WERI-Rb-1 (cell line): ENCODE results near the gene APPL2.

ENCODE experiments used
- DNase-seq: peaks from one replicate; pipeline ENCODE4 v3.0.0-alpha.2; 2020
- H3K27ac ChIP-seq: fragments of 250-450 bp; sonication (Bioruptor Pico); 2 replicates; pipeline ENCODE4 v1.5.1; 2020; ENCODE audit warnings: mild to moderate bottlenecking, moderate library complexity
- H3K27me3 ChIP-seq: fragments of 250-450 bp; sonication (Bioruptor Pico); 2 replicates; pipeline ENCODE4 v1.5.1; 2021; ENCODE audit warnings: mild to moderate bottlenecking, low read depth, moderate library complexity; ENCODE audit not compliant: insufficient read depth, severe bottlenecking
- H3K36me3 ChIP-seq: fragments of 250-450 bp; sonication (Bioruptor Pico); 2 replicates; pipeline ENCODE4 v1.5.1; 2020; ENCODE audit warnings: mild to moderate bottlenecking, moderate library complexity
- H3K4me3 ChIP-seq: 2 replicates; pipeline ENCODE4 v1.5.1; 2011; ENCODE audit warnings: low read depth, mild to moderate bottlenecking, control low read depth, low read length
- H3K9me3 ChIP-seq: fragments of 250-450 bp; sonication (Bioruptor Pico); 2 replicates; pipeline ENCODE4 v1.5.1; 2021; ENCODE audit warnings: mild to moderate bottlenecking, moderate library complexity; ENCODE audit not compliant: severe bottlenecking
- CTCF ChIP-seq: IDR thresholded peaks from 2 replicates; pipeline ENCODE4 v1.5.1; 2011; ENCODE audit warnings: low read depth, mild to moderate bottlenecking, control low read depth, inconsistent platforms, low read length

Gene APPL2

GRCh38 chr12:105221583-105222283 is 14.2 kb downstream of the APPL2 start:
- Histone ChIP-seq H3K36me3 (no peaks in the 10 kb centered on the region; the same call in 1 of the 2 replicates), H3K9me3 (no peaks in the 10 kb centered on the region), H3K27me3 (no peaks in the 10 kb centered on the region), H3K4me3 (no peak overlapping the region), H3K27ac (no peak overlapping the region)
- TF ChIP-seq CTCF: no peak
- DNase-seq: no peak

GRCh38 chr12:105220929-105221290 is 15.1 kb downstream of the APPL2 start:
- no peak overlapping the region for H3K27ac ChIP-seq
- H3K27me3 ChIP-seq: no peaks in the 10 kb centered on the region
- H3K9me3 ChIP-seq: no peaks in the 10 kb centered on the region
- DNase-seq: no peak
- no peak for TF ChIP-seq CTCF
- H3K36me3 ChIP-seq: no peaks in the 10 kb centered on the region; the same call in 1 of the 2 replicates
- H3K4me3 ChIP-seq: no peak overlapping the region

- no peak overlapping the region for H3K4me3 ChIP-seq
- no peaks in the 10 kb centered on the region for H3K27me3 ChIP-seq
- H3K9me3 ChIP-seq: no peaks in the 10 kb centered on the region
- H3K27ac ChIP-seq: no peak overlapping the region
- TF ChIP-seq CTCF: no peak
- no peaks in the 10 kb centered on the region; the same call in 1 of the 2 replicates for H3K36me3 ChIP-seq
- DNase-seq: no peak
Measured at GRCh38 chr12:105220150-105220928, 15.6 kb downstream of the APPL2 start.

- Histone ChIP-seq H3K27ac (no peak overlapping the region), H3K36me3 (no peaks in the 10 kb centered on the region; the same call in 1 of the 2 replicates), H3K9me3 (no peaks in the 10 kb centered on the region), H3K27me3 (no peaks in the 10 kb centered on the region), H3K4me3 (no peak overlapping the region)
- TF ChIP-seq CTCF: no peak
- no peak for DNase-seq
Measured at GRCh38 chr12:105219261-105220028, 16.5 kb downstream of the APPL2 start.

GRCh38 chr12:105218434-105218833 is 17.5 kb downstream of the APPL2 start:
- H3K27me3 ChIP-seq: no peaks in the 10 kb centered on the region
- H3K27ac ChIP-seq: no peak overlapping the region
- no peaks in the 10 kb centered on the region; the same call in 1 of the 2 replicates for H3K36me3 ChIP-seq
- TF ChIP-seq CTCF: no peak
- no peaks in the 10 kb centered on the region for H3K9me3 ChIP-seq
- no peak for DNase-seq
- no peak overlapping the region for H3K4me3 ChIP-seq
